Neural crest cell (in vitro differentiated cells): ENCODE measurements around the gene MBOAT1. TPM values are rescaled to one million over a fixed set of nuclear protein-coding genes. Genes with fewer than 3 reads are reported as not detected.
"Not testable (repeated sequence)": the region's sequence is repeated elsewhere in the genome, so short reads cannot be mapped to it uniquely, and the experiment has no call there.

Source experiments
- DNase-seq: peaks from one replicate; pipeline ENCODE4 v3.0.0; 2021; ENCODE audit warnings: low read depth, mixed read lengths, low spot score
- H3K27ac Mint-ChIP-seq: one replicate; pipeline ENCODE4 v1.8.0; 2021; ENCODE audit warnings: mild to moderate bottlenecking, mixed read lengths; ENCODE audit not compliant: unreplicated experiment
- H3K27me3 Mint-ChIP-seq: 2 replicates; pipeline ENCODE4 v1.8.0; 2021; ENCODE audit warnings: low read depth, mild to moderate bottlenecking, mixed read lengths
- H3K36me3 Mint-ChIP-seq: 2 replicates; pipeline ENCODE4 v1.8.0; 2021; ENCODE audit warnings: low read depth, mild to moderate bottlenecking, mixed read lengths
- H3K4me1 Mint-ChIP-seq: 2 replicates; pipeline ENCODE4 v1.8.0; 2021; ENCODE audit warnings: mixed read lengths
- H3K4me3 Mint-ChIP-seq: one replicate; pipeline ENCODE4 v1.8.0; 2021; ENCODE audit warnings: mild to moderate bottlenecking, mixed read lengths
- H3K9me3 Mint-ChIP-seq: 2 replicates; pipeline ENCODE4 v1.8.0; 2021; ENCODE audit warnings: mixed read lengths
- CTCF ChIP-seq: fragments of 200-600 bp; sonication (generic); conservative IDR thresholded peaks from 2 replicates; pipeline ENCODE4 v1.5.0; 2021; ENCODE audit warnings: antibody characterized with exemption, mild to moderate bottlenecking
- total RNA-seq: library from RNA; stranded (reverse); gene quantifications from 2 replicates; pipeline ENCODE4 v1.2.1, GENCODE V29; 2021

The MBOAT1 gene
- total RNA-seq, 1 donor from 2014 or later = 11.4 TPM

- no peak for TF ChIP-seq CTCF
- Mint-ChIP-seq H3K4me1 (peaks cover 9% of the 10 kb centered on the region), H3K36me3 (peaks cover 3% of the 10 kb centered on the region)
Measured at GRCh38 chr6:20141931-20142330, 70.3 kb downstream of the MBOAT1 start.

GRCh38 chr6:20139127-20139963 is 72.9 kb downstream of the MBOAT1 start:
- not testable (repeated sequence) for H3K36me3 Mint-ChIP-seq, H3K4me3 Mint-ChIP-seq, H3K27me3 Mint-ChIP-seq, H3K27ac Mint-ChIP-seq, DNase-seq, H3K4me1 Mint-ChIP-seq, H3K9me3 Mint-ChIP-seq

More at GRCh38 chr6:20141931-20142330, 70.3 kb downstream of the MBOAT1 start:
- no peaks in the 10 kb centered on the region for H3K9me3 Mint-ChIP-seq
- H3K27ac Mint-ChIP-seq = no peak overlapping the region
- no peak overlapping the region for H3K4me3 Mint-ChIP-seq
- H3K27me3 Mint-ChIP-seq = no peaks in the 10 kb centered on the region
- DNase-seq = no peak

GRCh38 chr6:20137837-20138236 is 74.4 kb downstream of the MBOAT1 start:
- H3K4me1 Mint-ChIP-seq = peaks cover 9% of the 10 kb centered on the region
- H3K27me3 Mint-ChIP-seq = no peaks in the 10 kb centered on the region

GRCh38 chr6:20137240-20137639 is 75.0 kb downstream of the MBOAT1 start:
- Mint-ChIP-seq H3K27me3 (no peaks in the 10 kb centered on the region), H3K4me1 (peaks cover 9% of the 10 kb centered on the region), H3K36me3 (peaks cover 2% of the 10 kb centered on the region), H3K27ac (no peak overlapping the region), H3K9me3 (no peaks in the 10 kb centered on the region), H3K4me3 (no peak overlapping the region)
- DNase-seq = no peak
- no peak for TF ChIP-seq CTCF

More at GRCh38 chr6:20137837-20138236, 74.4 kb downstream of the MBOAT1 start:
- no peak overlapping the region for H3K4me3 Mint-ChIP-seq
- no peak overlapping the region for H3K27ac Mint-ChIP-seq
- peaks cover 2% of the 10 kb centered on the region for H3K36me3 Mint-ChIP-seq
- no peaks in the 10 kb centered on the region for H3K9me3 Mint-ChIP-seq
- DNase-seq = no peak
- TF ChIP-seq CTCF = no peak

GRCh38 chr6:20135677-20136268 is 76.5 kb downstream of the MBOAT1 start:
- Mint-ChIP-seq H3K27ac (peak overlapping the region; percentile 46), H3K4me3 (no peak overlapping the region), H3K36me3 (peaks cover 2% of the 10 kb centered on the region), H3K27me3 (no peaks in the 10 kb centered on the region), H3K9me3 (no peaks in the 10 kb centered on the region), H3K4me1 (peaks cover 9% of the 10 kb centered on the region)
- TF ChIP-seq CTCF = no peak
- DNase-seq = no peak

GRCh38 chr6:20134613-20135012 is 77.7 kb downstream of the MBOAT1 start:
- H3K9me3 Mint-ChIP-seq = no peaks in the 10 kb centered on the region
- no peak overlapping the region for H3K4me3 Mint-ChIP-seq
- H3K36me3 Mint-ChIP-seq = no peaks in the 10 kb centered on the region
- H3K4me1 Mint-ChIP-seq = peaks cover 9% of the 10 kb centered on the region
- no peak overlapping the region for H3K27ac Mint-ChIP-seq
- no peaks in the 10 kb centered on the region for H3K27me3 Mint-ChIP-seq
- no peak for DNase-seq
- TF ChIP-seq CTCF = no peak
